H9 (cell line): ENCODE results near the gene MAL. TPM values are rescaled to one million over a fixed set of nuclear protein-coding genes. Genes with fewer than 3 reads are reported as not detected.

ENCODE experiments used
- DNase-seq: peaks from one replicate; pipeline ENCODE4 v3.0.0-alpha.2; 2017
- H2AFZ ChIP-seq: one replicate; pipeline ENCODE4 v1.6.1; 2013; ENCODE audit warnings: mild to moderate bottlenecking, low read length, control low read depth, moderate library complexity
- H2AK5ac ChIP-seq: 2 replicates; pipeline ENCODE4 v1.6.1; 2013; ENCODE audit warnings: low read length, control low read depth, mixed read lengths; ENCODE audit not compliant: insufficient read length
- H2BK120ac ChIP-seq: one replicate; pipeline ENCODE4 v1.6.1; 2013; ENCODE audit warnings: low read depth, mild to moderate bottlenecking, low read length, control low read depth, inconsistent platforms; ENCODE audit not compliant: poor library complexity, severe bottlenecking
- H2BK12ac ChIP-seq: 2 replicates; pipeline ENCODE4 v1.6.1; 2013; ENCODE audit warnings: low read length, control low read depth, mixed read lengths, low read depth; ENCODE audit not compliant: insufficient read length
- H2BK15ac ChIP-seq: 2 replicates; pipeline ENCODE4 v1.6.1; 2013; ENCODE audit warnings: low read depth, low read length, control low read depth
- H2BK20ac ChIP-seq: one replicate; pipeline ENCODE4 v1.6.1; 2013; ENCODE audit warnings: low read depth, mild to moderate bottlenecking, low read length, control low read depth, inconsistent platforms; ENCODE audit not compliant: poor library complexity, severe bottlenecking
- H2BK5ac ChIP-seq: 2 replicates; pipeline ENCODE4 v1.6.1; 2013; ENCODE audit warnings: low read length, control low read depth, mixed read lengths; ENCODE audit not compliant: insufficient read length
- H3K14ac ChIP-seq: 2 replicates; pipeline ENCODE4 v1.6.1; 2013; ENCODE audit warnings: low read length, control low read depth; ENCODE audit not compliant: insufficient read depth
- H3K18ac ChIP-seq: 2 replicates; pipeline ENCODE4 v1.6.1; 2013; ENCODE audit warnings: low read depth, mild to moderate bottlenecking, mixed read lengths, low read length, control low read depth; ENCODE audit not compliant: insufficient read length
- H3K23ac ChIP-seq: 2 replicates; pipeline ENCODE4 v1.6.1; 2013; ENCODE audit warnings: low read length, control low read depth, mixed read lengths, low read depth; ENCODE audit not compliant: insufficient read length
- H3K23me2 ChIP-seq: 2 replicates; pipeline ENCODE4 v1.6.1; 2013; ENCODE audit warnings: low read depth, mild to moderate bottlenecking, mixed read lengths, low read length, control low read depth; ENCODE audit not compliant: insufficient read length, poor library complexity, severe bottlenecking
- H3K27ac ChIP-seq: 2 replicates; pipeline ENCODE4 v1.5.1; 2013; ENCODE audit warnings: low read length, control low read depth, mixed read lengths, low read depth; ENCODE audit not compliant: insufficient read length
- H3K27me3 ChIP-seq: 2 replicates; pipeline ENCODE4 v1.6.1; 2013; ENCODE audit warnings: low read length, control low read depth, inconsistent platforms; ENCODE audit not compliant: insufficient read depth
- H3K4ac ChIP-seq: 2 replicates; pipeline ENCODE4 v1.6.1; 2013; ENCODE audit warnings: low read depth, mild to moderate bottlenecking, control low read depth, inconsistent platforms, low read length, moderate library complexity
- H3K4me1 ChIP-seq: 2 replicates; pipeline ENCODE4 v1.6.1; 2013; ENCODE audit warnings: low read length, control low read depth, inconsistent platforms; ENCODE audit not compliant: insufficient read depth
- H3K4me2 ChIP-seq: 2 replicates; pipeline ENCODE4 v1.6.1; 2013; ENCODE audit warnings: low read length, control low read depth, mixed read lengths; ENCODE audit not compliant: insufficient read length, insufficient read depth
- H3K56ac ChIP-seq: 2 replicates; pipeline ENCODE4 v1.6.1; 2013; ENCODE audit warnings: low read depth, mild to moderate bottlenecking, mixed read lengths, low read length, control low read depth; ENCODE audit not compliant: insufficient read length
- H3K79me1 ChIP-seq: 2 replicates; pipeline ENCODE4 v1.6.1; 2013; ENCODE audit warnings: low read depth, mild to moderate bottlenecking, moderate library complexity, low read length, control low read depth, inconsistent platforms; ENCODE audit not compliant: insufficient read depth, poor library complexity, severe bottlenecking
- H3K79me2 ChIP-seq: 2 replicates; pipeline ENCODE4 v1.6.1; 2013; ENCODE audit warnings: low read length, control low read depth, inconsistent platforms; ENCODE audit not compliant: insufficient read depth
- H3K9ac ChIP-seq: 2 replicates; pipeline ENCODE4 v1.6.1; 2013; ENCODE audit warnings: low read length, control low read depth, mixed read lengths; ENCODE audit not compliant: insufficient read length; ENCODE audit errors: extremely low read depth
- H3K9me3 ChIP-seq: one replicate; pipeline ENCODE4 v1.6.1; 2013; ENCODE audit warnings: low read depth, low read length, inconsistent platforms; ENCODE audit not compliant: control insufficient read depth
- H3T11ph ChIP-seq: one replicate; pipeline ENCODE4 v1.6.1; 2013; ENCODE audit warnings: mild to moderate bottlenecking, low read length, control low read depth, inconsistent platforms
- H4K20me1 ChIP-seq: one replicate; pipeline ENCODE4 v1.6.1; 2013; ENCODE audit not compliant: control insufficient read depth, insufficient read length, insufficient read depth
- H4K5ac ChIP-seq: 2 replicates; pipeline ENCODE4 v1.6.1; 2013; ENCODE audit warnings: low read depth, mild to moderate bottlenecking, mixed read lengths, low read length, control low read depth; ENCODE audit not compliant: insufficient read length
- H4K8ac ChIP-seq: replicated peaks from 2 replicates; pipeline ENCODE4 v1.6.1; 2013; ENCODE audit warnings: low read length, control low read depth, mixed read lengths, low read depth; ENCODE audit not compliant: insufficient read length
- H4K91ac ChIP-seq: 2 replicates; pipeline ENCODE4 v1.6.1; 2013; ENCODE audit warnings: low read depth, mild to moderate bottlenecking, moderate library complexity, mixed read lengths, low read length, control low read depth; ENCODE audit not compliant: insufficient read length
- H3K27ac Mint-ChIP-seq, 3 experiments: 2 replicates in 2 of 3; 3 replicates in 1 of 3; pipeline ENCODE4 v1.8.0; 2020 to 2021; ENCODE audit warnings: mixed read lengths in 3 of 3, mild to moderate bottlenecking in 1 of 3, moderate library complexity in 1 of 3
- H3K27me3 Mint-ChIP-seq: 2 replicates; pipeline ENCODE4 v1.8.0; 2021; ENCODE audit warnings: low read depth, mild to moderate bottlenecking, moderate library complexity, mixed read lengths
- H3K36me3 Mint-ChIP-seq, 3 experiments: 2 replicates in 2 of 3; 3 replicates in 1 of 3; pipeline ENCODE4 v1.8.0; 2020 to 2021; ENCODE audit warnings: low read depth in 3 of 3, mixed read lengths in 3 of 3; ENCODE audit not compliant: insufficient read depth in 1 of 3
- H3K4me1 Mint-ChIP-seq, 2 experiments: 2 replicates each; pipeline ENCODE4 v1.8.0; 2020; ENCODE audit warnings: mixed read lengths in 2 of 2
- H3K4me3 Mint-ChIP-seq, 2 experiments: 2 replicates in 1 of 2; 3 replicates in 1 of 2; pipeline ENCODE4 v1.8.0; 2020 to 2021; ENCODE audit warnings: mild to moderate bottlenecking in 2 of 2, mixed read lengths in 2 of 2, moderate library complexity in 1 of 2
- H3K9me3 Mint-ChIP-seq, 2 experiments: 2 replicates in 1 of 2; 3 replicates in 1 of 2; pipeline ENCODE4 v1.8.0; 2020; ENCODE audit warnings: mild to moderate bottlenecking in 2 of 2, mixed read lengths in 2 of 2, moderate library complexity in 1 of 2
- CTCF ChIP-seq: fragments of 200-600 bp; sonication (generic); conservative IDR thresholded peaks from 3 replicates; pipeline ENCODE4 v1.8.0; 2021; ENCODE audit warnings: antibody characterized with exemption, mild to moderate bottlenecking
- WGBS: extraction: QIAGEN DNeasy Blood & Tissue Kit; methylation state at CpG from one replicate; pipeline ENCODE4 v1.1.7; 2013; ENCODE audit warnings: missing lambda C conversion rate, low lambda C conversion rate, mixed read lengths; ENCODE audit not compliant: insufficient read length; ENCODE audit errors: extremely low coverage; 5-methylcytosine and 5-hydroxymethylcytosine counted together
- total RNA-seq: library from RNA; stranded (reverse); gene quantifications from 2 replicates; pipeline ENCODE4 v1.2.1, GENCODE V29; 2021

Gene MAL
- total RNA-seq, 1 experiment from 2014 or later: not detected

- Histone ChIP-seq H3K27me3 (no peaks in the 10 kb centered on the region), H3K23ac (no peak overlapping the region), H3K14ac (no peak overlapping the region; the same call in 1 of the 2 replicates), H2AK5ac (no peak overlapping the region), H3K4ac (no peak overlapping the region), H3K56ac (no peak overlapping the region), H3K27ac (no peak overlapping the region), H4K5ac (no peak overlapping the region), H3K9me3 (no peaks in the 10 kb centered on the region), H2BK15ac (no peak overlapping the region), H2AFZ (no peak overlapping the region), H3K23me2 (no peaks in the 10 kb centered on the region), H3K18ac (no peak overlapping the region), H4K20me1 (no peaks in the 10 kb centered on the region), H2BK20ac (no peak overlapping the region), H4K91ac (no peak overlapping the region), H3K9ac (no peak overlapping the region), H2BK5ac (no peak overlapping the region), H3T11ph (no peak overlapping the region), H3K79me2 (no peaks in the 10 kb centered on the region), H3K4me1 (no peaks in the 10 kb centered on the region; the same call in 1 of the 2 replicates), H3K4me2 (no peak overlapping the region), H2BK12ac (no peak overlapping the region), H3K79me1 (no peaks in the 10 kb centered on the region), H4K8ac (no peak overlapping the region), H2BK120ac (no peak overlapping the region)
- WGBS: no CpG with 5 or more reads among the region's 6 CpGs
- H3K27me3 Mint-ChIP-seq: peaks cover 44% of the 10 kb centered on the region
- no peak overlapping the region for H3K27ac Mint-ChIP-seq
- no peak overlapping the region for H3K4me3 Mint-ChIP-seq
- H3K9me3 Mint-ChIP-seq: no peaks in the 10 kb centered on the region
- no peak for TF ChIP-seq CTCF
- H3K36me3 Mint-ChIP-seq: no peaks in the 10 kb centered on the region
- no peak for DNase-seq
- peaks cover 4 to 8% of the 10 kb centered on the region in 2 experiments for H3K4me1 Mint-ChIP-seq
These were observed 26.8 kb downstream of the MAL start for GRCh38 chr2:95052307-95052706.
